Breast epithelium (tissue), 4 donors: Measurements from ENCODE around the gene NEDD4L. TPM values are rescaled to one million over a fixed set of nuclear protein-coding genes. Genes with fewer than 3 reads are reported as not detected.

Source experiments
- DNase-seq, 2 donors: peaks; one replicate each; pipeline ENCODE4 v3.0.0-alpha.2; 2019; ENCODE audit warnings: low spot score in 2 of 2
- H3K27ac ChIP-seq, 2 donors: fragments of 200-600 bp; sonication (generic) in 1 of 2; one replicate each; pipeline ENCODE4 v1.5.1; 2016 to 2019; ENCODE audit warnings: mild to moderate bottlenecking in 1 of 2
- H3K27me3 ChIP-seq, 2 donors: fragments of 200-600 bp; sonication (generic) in 1 of 2; one replicate each; pipeline versions ENCODE4 v1.5.1 to v1.6.0; 2017 to 2019; ENCODE audit warnings: control low read depth in 1 of 2, mild to moderate bottlenecking in 1 of 2
- H3K36me3 ChIP-seq: fragments of 200-600 bp; one replicate; pipeline ENCODE4 v1.5.1; 2019
- H3K4me1 ChIP-seq, 2 donors: fragments of 200-600 bp; sonication (generic); one replicate each; pipeline ENCODE4 v1.5.1; 2016 to 2019; ENCODE audit warnings: control low read depth in 1 of 2
- H3K4me3 ChIP-seq, 3 donors: fragments of 200-600 bp; sonication (generic); 1 replicate in 2 of 3; 2 replicates in 1 of 3; pipeline ENCODE4 v1.5.1; 2016 to 2019; ENCODE audit warnings: mild to moderate bottlenecking in 3 of 3, moderate library complexity in 2 of 3
- H3K9me3 ChIP-seq, 2 donors: fragments of 200-600 bp; sonication (generic) in 1 of 2; one replicate each; pipeline ENCODE4 v1.5.1; 2016 to 2019; ENCODE audit warnings: control low read depth in 1 of 2
- POLR2A ChIP-seq: fragments of 450-650 bp; IDR thresholded peaks from one replicate; pipeline ENCODE4 v1.6.1; 2016; ENCODE audit warnings: antibody characterized with exemption, mild to moderate bottlenecking, moderate library complexity
- POLR2AphosphoS5 ChIP-seq, 3 donors: sonication (generic); formaldehyde crosslinking; IDR thresholded peaks; one replicate each; pipeline ENCODE4 v1.6.1; 2017; ENCODE audit warnings: antibody characterized with exemption in 3 of 3
- intact Hi-C: fragments of 100-400 bp; cut with DNase I; formaldehyde crosslinking; loops from one replicate; pipeline ENCODE4 v1.15.1; 2023; ENCODE audit warnings: low total_unique reads
- total RNA-seq, 3 donors: library from RNA; depleted of rRNA; stranded (reverse); fragments of >200 nt; gene quantifications; one replicate each; pipeline ENCODE4 v1.1.0, GENCODE V29; 2016
- TF ChIP-seq, protein P1 (sequence below), 3 donors: fragments of 450-650 bp; IDR thresholded peaks; one replicate each; pipeline ENCODE4 v1.5.1; 2016 to 2017; ENCODE audit warnings: antibody characterized with exemption in 3 of 3, mild to moderate bottlenecking in 3 of 3, moderate library complexity in 3 of 3

The NEDD4L gene
- total RNA-seq, 3 donors from 2014 or later: 26.2 to 162 (median 106) TPM

DNA sequence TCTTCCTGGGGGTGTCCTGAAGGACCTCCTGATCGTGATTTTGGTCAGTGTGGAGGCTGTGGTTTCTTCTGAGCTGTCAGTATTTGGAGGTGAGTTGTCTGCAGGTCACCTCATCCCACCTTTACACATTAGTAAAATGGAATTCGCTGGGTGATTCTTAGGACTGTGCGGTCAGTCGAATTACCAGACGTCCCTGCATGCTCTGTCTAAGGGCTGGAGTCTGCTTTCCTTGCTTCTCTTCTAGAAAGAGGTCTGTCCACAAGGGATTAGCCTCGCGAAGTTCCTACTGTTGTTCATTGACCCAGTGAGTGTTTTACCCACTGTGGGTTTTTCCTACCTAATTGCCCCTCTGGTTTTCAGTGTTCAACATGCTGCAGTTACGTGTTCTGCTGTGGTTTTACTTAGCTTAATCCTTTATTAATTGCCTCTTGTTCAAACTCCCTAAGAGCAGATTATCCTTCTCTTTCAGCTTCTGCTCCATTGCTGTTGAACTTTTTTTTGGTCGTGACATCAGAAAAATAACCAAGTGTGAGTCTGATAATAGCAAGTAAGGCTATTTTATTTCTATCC is 183.4 kb downstream of the NEDD4L start:
- peak overlapping the region in 1 of 2 donors; percentile 54 for H3K27ac ChIP-seq
- no peaks in the 10 kb centered on the region for H3K9me3 ChIP-seq
- no peaks in the 10 kb centered on the region for H3K36me3 ChIP-seq
- intact Hi-C loops: no loop called here
- peaks cover 0 to 16% of the 10 kb centered on the region in 2 donors for H3K4me1 ChIP-seq
- DNase-seq: no peak
- no peaks in the 10 kb centered on the region for H3K27me3 ChIP-seq
- TF ChIP-seq POLR2AphosphoS5 (IDR thresholded peaks at IDR 0.05) (no peak), POLR2A (no peak)
- no peak overlapping the region for H3K4me3 ChIP-seq

DNA sequence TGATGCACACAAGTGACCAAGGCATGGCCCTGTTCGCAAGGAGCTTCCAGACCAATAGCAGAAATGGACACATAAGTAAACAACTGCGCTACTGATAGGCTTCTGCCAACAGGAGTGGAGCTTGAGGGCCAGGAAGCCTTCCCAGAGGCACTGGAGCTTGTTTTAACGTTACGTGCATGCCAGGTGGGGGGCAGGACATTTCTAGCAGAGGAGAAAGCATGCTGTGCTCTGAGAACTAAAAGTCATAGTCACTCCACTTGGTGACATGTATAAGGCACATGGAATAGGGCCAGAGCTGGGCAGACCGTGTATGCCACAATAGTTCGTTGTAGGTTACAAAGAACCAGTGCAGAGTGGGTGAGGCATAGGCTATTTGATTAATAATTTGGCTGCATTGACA is 184.2 kb downstream of the NEDD4L start:
- no peak for DNase-seq
- Histone ChIP-seq H3K36me3 (no peaks in the 10 kb centered on the region), H3K27me3 (no peaks in the 10 kb centered on the region), H3K4me3 (no peak overlapping the region), H3K9me3 (no peaks in the 10 kb centered on the region), H3K27ac (peak overlapping the region; percentile 49 to 54), H3K4me1 (peaks cover 0 to 15% of the 10 kb centered on the region in 2 donors)
- no peak for TF ChIP-seq POLR2AphosphoS5 (IDR thresholded peaks at IDR 0.05)
- no peak for TF ChIP-seq POLR2A
- TF ChIP-seq, protein P1, sequence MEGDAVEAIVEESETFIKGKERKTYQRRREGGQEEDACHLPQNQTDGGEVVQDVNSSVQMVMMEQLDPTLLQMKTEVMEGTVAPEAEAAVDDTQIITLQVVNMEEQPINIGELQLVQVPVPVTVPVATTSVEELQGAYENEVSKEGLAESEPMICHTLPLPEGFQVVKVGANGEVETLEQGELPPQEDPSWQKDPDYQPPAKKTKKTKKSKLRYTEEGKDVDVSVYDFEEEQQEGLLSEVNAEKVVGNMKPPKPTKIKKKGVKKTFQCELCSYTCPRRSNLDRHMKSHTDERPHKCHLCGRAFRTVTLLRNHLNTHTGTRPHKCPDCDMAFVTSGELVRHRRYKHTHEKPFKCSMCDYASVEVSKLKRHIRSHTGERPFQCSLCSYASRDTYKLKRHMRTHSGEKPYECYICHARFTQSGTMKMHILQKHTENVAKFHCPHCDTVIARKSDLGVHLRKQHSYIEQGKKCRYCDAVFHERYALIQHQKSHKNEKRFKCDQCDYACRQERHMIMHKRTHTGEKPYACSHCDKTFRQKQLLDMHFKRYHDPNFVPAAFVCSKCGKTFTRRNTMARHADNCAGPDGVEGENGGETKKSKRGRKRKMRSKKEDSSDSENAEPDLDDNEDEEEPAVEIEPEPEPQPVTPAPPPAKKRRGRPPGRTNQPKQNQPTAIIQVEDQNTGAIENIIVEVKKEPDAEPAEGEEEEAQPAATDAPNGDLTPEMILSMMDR (IDR thresholded peaks at IDR 0.05): no peak
- intact Hi-C loops: no loop called here

DNA sequence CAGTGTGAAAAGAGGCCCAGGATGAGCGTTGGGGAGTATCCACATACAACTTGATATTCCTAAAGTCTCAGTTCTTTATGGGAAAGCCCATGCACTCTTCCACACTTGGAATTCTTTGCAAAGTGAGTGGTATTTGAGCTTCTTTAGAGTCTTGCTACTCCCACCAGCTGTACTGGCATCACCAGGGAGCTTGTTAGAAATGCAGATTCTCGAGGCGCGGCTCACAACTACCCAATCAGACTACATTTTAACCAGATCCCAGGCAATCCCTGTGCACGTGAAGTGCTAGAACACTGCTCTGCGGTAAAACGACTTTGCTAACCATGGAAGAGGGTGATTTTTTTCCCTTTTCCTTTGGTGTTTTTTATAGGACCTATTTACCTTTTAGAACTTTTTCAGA is 184.7 kb downstream of the NEDD4L start:
- no peak overlapping the region for H3K4me3 ChIP-seq
- peaks cover 0 to 9% of the 10 kb centered on the region in 2 donors for H3K4me1 ChIP-seq
- no peaks in the 10 kb centered on the region for H3K36me3 ChIP-seq
- intact Hi-C loops: no loop called here
- H3K27me3 ChIP-seq: no peaks in the 10 kb centered on the region
- peak overlapping the region in 1 of 2 donors; percentile 54 for H3K27ac ChIP-seq
- no peak for TF ChIP-seq POLR2A
- no peak for TF ChIP-seq POLR2AphosphoS5 (IDR thresholded peaks at IDR 0.05)
- TF ChIP-seq, protein P1 (IDR thresholded peaks at IDR 0.05): no peak
- H3K9me3 ChIP-seq: no peaks in the 10 kb centered on the region
- no peak for DNase-seq

DNA sequence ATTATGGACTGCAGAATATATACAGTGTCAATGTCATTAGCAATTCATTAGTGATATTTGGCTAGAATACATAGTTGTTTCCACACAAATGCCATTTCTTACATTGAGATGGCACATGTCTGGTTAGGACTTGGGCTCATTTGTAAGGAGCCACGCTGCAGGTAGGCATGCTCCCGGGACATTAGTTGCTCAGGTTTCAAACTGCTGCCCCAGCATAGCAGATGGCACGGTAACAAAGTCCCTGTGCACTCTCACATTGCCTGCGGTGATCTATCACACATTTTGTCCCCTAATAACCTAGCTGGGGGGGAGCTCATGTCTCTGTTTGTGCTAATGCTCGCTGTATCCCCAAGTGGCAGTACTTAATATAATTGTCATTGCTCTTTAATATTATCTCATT is 185.1 kb downstream of the NEDD4L start:
- H3K4me1 ChIP-seq: peaks cover 0 to 5% of the 10 kb centered on the region in 2 donors
- H3K9me3 ChIP-seq: no peaks in the 10 kb centered on the region
- no peaks in the 10 kb centered on the region for H3K36me3 ChIP-seq
- H3K27ac ChIP-seq: peak overlapping the region in 1 of 2 donors; percentile 54
- H3K4me3 ChIP-seq: no peak overlapping the region
- DNase-seq: no peak
- TF ChIP-seq POLR2AphosphoS5 (IDR thresholded peaks at IDR 0.05) (no peak), POLR2A (no peak)
- TF ChIP-seq, protein P1 (IDR thresholded peaks at IDR 0.05): no peak
- intact Hi-C loops: no loop called here
- H3K27me3 ChIP-seq: no peaks in the 10 kb centered on the region

DNA sequence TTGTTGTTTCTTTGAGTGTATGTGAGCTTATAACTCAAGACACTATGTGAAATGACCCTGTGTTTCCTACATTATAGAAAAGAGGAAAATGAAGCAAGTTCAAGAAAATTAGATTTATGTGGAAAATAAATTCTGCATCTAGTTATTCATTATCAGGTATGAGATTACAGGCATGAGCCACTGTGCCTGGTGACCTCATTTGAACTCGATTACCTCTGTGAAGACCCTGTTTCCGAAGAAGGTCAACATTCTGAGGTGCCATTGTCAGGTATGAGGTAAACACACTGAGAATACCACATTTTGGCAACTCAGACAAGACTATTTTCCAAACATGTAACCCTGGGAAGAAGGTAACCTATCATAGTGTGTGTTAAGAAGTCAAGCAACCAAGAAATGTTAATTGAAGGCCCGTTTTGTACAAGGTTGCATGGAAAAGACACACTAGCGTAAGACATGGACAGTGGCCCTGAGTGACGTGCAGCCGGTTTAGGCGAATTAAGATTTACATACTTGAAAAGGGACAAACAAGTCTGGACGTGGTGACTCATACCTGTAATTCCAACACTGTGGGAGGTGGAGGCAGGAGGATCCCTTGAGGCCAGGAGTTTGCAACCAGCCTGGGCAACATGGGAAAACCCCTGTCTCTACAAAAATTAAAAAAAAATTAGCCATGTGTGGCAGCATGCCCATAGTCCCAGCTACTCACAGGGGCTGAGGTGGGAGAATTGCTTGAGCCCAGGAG is 186.6 kb downstream of the NEDD4L start:
- Histone ChIP-seq H3K4me1 (no peaks in the 10 kb centered on the region), H3K4me3 (no peak overlapping the region), H3K27me3 (no peaks in the 10 kb centered on the region), H3K27ac (peak overlapping the region; percentile 79 to 81), H3K36me3 (no peaks in the 10 kb centered on the region), H3K9me3 (no peaks in the 10 kb centered on the region)
- peak; percentile 63 to 82 for DNase-seq
- intact Hi-C loops: no loop called here
- TF ChIP-seq POLR2A (no peak), POLR2AphosphoS5 (IDR thresholded peaks at IDR 0.05) (peak in 1 of 3 donors; percentile 54)

DNA sequence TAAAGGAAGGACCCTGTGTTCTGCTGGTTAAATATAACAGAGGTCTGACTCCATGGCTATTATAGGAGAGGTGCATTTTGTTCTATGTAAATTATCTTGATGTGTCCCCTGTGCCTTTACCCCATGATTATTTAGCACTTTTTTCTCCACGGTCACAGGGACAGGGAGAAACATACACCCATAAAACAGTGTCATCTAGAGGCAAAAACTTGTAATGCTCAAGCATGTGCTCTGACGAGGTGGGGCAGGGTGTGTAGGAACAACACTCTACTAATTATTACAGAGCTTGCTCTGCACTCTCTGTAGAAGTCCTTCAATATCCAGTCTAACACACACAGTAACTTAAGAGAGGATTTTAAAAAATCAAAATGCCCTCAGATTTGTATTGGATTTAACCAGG is 187.9 kb downstream of the NEDD4L start:
- H3K36me3 ChIP-seq: no peaks in the 10 kb centered on the region
- H3K4me3 ChIP-seq: no peak overlapping the region
- H3K4me1 ChIP-seq: no peaks in the 10 kb centered on the region
- peak overlapping the region; percentile 30 to 79 for H3K27ac ChIP-seq
- no peaks in the 10 kb centered on the region for H3K9me3 ChIP-seq
- TF ChIP-seq, protein P1 (IDR thresholded peaks at IDR 0.05): peak in 1 of 3 donors; percentile 44
- TF ChIP-seq POLR2A: no peak
- no peak for TF ChIP-seq POLR2AphosphoS5 (IDR thresholded peaks at IDR 0.05)
- intact Hi-C loops: no loop called here
- no peak for DNase-seq
- H3K27me3 ChIP-seq: no peaks in the 10 kb centered on the region
